Mesendoderm (in vitro differentiated cells): Measurements from ENCODE around the gene MANBA.

Source experiments
- DNase-seq: peaks from one replicate; pipeline ENCODE4 v3.0.0; 2013
- H2AK5ac ChIP-seq: 2 replicates; pipeline ENCODE4 v1.6.1; 2013; ENCODE audit warnings: low read length, inconsistent platforms
- H2BK120ac ChIP-seq: 2 replicates; pipeline ENCODE4 v1.6.1; 2013; ENCODE audit warnings: low read depth, mild to moderate bottlenecking, low read length, moderate library complexity, mixed read lengths
- H2BK15ac ChIP-seq: replicated peaks from 2 replicates; pipeline ENCODE4 v1.6.1; 2013; ENCODE audit warnings: low read depth, mild to moderate bottlenecking, moderate library complexity
- H2BK5ac ChIP-seq: 2 replicates; pipeline ENCODE4 v1.6.1; 2013; ENCODE audit warnings: low read length, inconsistent platforms
- H3K18ac ChIP-seq: 2 replicates; pipeline ENCODE4 v1.6.1; 2013; ENCODE audit warnings: mild to moderate bottlenecking, low read length, mixed read lengths
- H3K23ac ChIP-seq: one replicate; pipeline ENCODE4 v1.6.1; 2013; ENCODE audit warnings: low read length
- H3K27ac ChIP-seq: 2 replicates; pipeline ENCODE4 v1.5.1; 2013; ENCODE audit warnings: low read depth, mild to moderate bottlenecking, inconsistent platforms, low read length, moderate library complexity
- H3K27me3 ChIP-seq: 2 replicates; pipeline ENCODE4 v1.6.1; 2013; ENCODE audit warnings: low read length, control low read depth, mild to moderate bottlenecking, inconsistent platforms; ENCODE audit not compliant: insufficient read depth, poor library complexity
- H3K36me3 ChIP-seq: 2 replicates; pipeline ENCODE4 v1.6.1; 2013; ENCODE audit warnings: low read length, inconsistent platforms; ENCODE audit not compliant: control insufficient read depth, insufficient read depth
- H3K4ac ChIP-seq: one replicate; pipeline ENCODE4 v1.6.1; 2013; ENCODE audit warnings: low read depth, mild to moderate bottlenecking, low read length, moderate library complexity
- H3K4me1 ChIP-seq: 2 replicates; pipeline ENCODE4 v1.6.1; 2013; ENCODE audit warnings: low read depth, low read length, inconsistent platforms; ENCODE audit not compliant: control insufficient read depth
- H3K4me2 ChIP-seq: 2 replicates; pipeline ENCODE4 v1.6.1; 2013; ENCODE audit warnings: low read length
- H3K4me3 ChIP-seq: 2 replicates; pipeline ENCODE4 v1.5.1; 2013; ENCODE audit warnings: mild to moderate bottlenecking, low read length
- H3K56ac ChIP-seq: one replicate; pipeline ENCODE4 v1.6.1; 2013; ENCODE audit warnings: low read length
- H3K79me1 ChIP-seq: 2 replicates; pipeline ENCODE4 v1.6.1; 2013; ENCODE audit warnings: low read length, inconsistent platforms
- H3K79me2 ChIP-seq: 2 replicates; pipeline ENCODE4 v1.6.1; 2013; ENCODE audit warnings: mild to moderate bottlenecking, low read length; ENCODE audit not compliant: control insufficient read depth, insufficient read depth
- H3K9ac ChIP-seq: 2 replicates; pipeline ENCODE4 v1.6.1; 2013; ENCODE audit warnings: low read length, inconsistent platforms
- H4K5ac ChIP-seq: one replicate; pipeline ENCODE4 v1.6.1; 2013; ENCODE audit warnings: low read length
- H4K8ac ChIP-seq: one replicate; pipeline ENCODE4 v1.6.1; 2013; ENCODE audit warnings: low read depth, mild to moderate bottlenecking, control low read depth, low read length, moderate library complexity
- WGBS: extraction: QIAGEN DNeasy Blood & Tissue Kit; methylation state at CpG from one replicate; pipeline ENCODE4 v1.1.7; 2013; ENCODE audit warnings: low lambda C conversion rate, missing lambda C conversion rate; ENCODE audit not compliant: insufficient coverage; ENCODE audit errors: extremely low coverage; 5-methylcytosine and 5-hydroxymethylcytosine counted together

MANBA gene

GRCh38 chr4:102640669-102641068 lies 120.1 kb downstream of the MANBA start:
- H2BK5ac ChIP-seq, result no peak overlapping the region
- no peak overlapping the region for H3K4me3 ChIP-seq
- WGBS, result no CpG with 5 or more reads among the region's 4 CpGs

DNA sequence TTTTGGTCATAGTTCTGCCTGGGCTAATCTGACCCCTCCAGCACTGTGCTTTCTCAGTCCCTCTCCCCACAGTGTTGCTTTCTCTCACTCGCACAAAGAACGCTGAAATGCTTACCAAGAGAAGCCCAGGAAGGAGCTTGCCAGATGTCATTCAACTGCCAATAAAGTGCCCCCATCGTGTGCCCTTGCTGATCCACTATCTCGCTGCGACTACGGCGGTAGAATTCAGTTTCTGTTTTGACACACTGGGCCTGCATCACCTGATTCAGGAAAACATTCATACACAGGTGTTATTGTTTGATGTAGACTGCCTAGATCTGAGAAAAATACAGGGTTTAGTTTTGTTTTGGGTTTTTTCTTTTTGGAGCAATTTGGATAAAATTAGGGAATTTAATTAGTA lies 121.2 kb downstream of the MANBA start:
- Histone ChIP-seq H3K23ac (no peak overlapping the region), H3K4me1 (no peaks in the 10 kb centered on the region), H3K79me2 (no peaks in the 10 kb centered on the region), H3K56ac (no peak overlapping the region), H3K79me1 (no peaks in the 10 kb centered on the region), H3K18ac (no peak overlapping the region), H2BK5ac (no peak overlapping the region), H3K9ac (no peak overlapping the region), H3K4me3 (no peak overlapping the region), H2BK15ac (no peak overlapping the region), H3K27ac (no peak overlapping the region), H3K4ac (no peak overlapping the region), H2BK120ac (no peak overlapping the region), H4K5ac (no peak overlapping the region), H2AK5ac (no peak overlapping the region), H3K4me2 (no peak overlapping the region), H3K36me3 (no peaks in the 10 kb centered on the region), H4K8ac (no peak overlapping the region), H3K27me3 (no peaks in the 10 kb centered on the region)
- WGBS, result no CpG with 5 or more reads among the region's 7 CpGs
- no peak for DNase-seq

More at GRCh38 chr4:102640669-102641068, 120.1 kb downstream of the MANBA start:
- Histone ChIP-seq H3K18ac (no peak overlapping the region), H3K4me1 (no peaks in the 10 kb centered on the region), H3K79me2 (no peaks in the 10 kb centered on the region), H2BK120ac (no peak overlapping the region), H3K36me3 (no peaks in the 10 kb centered on the region), H3K23ac (no peak overlapping the region), H2AK5ac (no peak overlapping the region), H4K5ac (no peak overlapping the region), H4K8ac (no peak overlapping the region), H2BK15ac (no peak overlapping the region), H3K56ac (no peak overlapping the region), H3K27ac (no peak overlapping the region), H3K4ac (no peak overlapping the region), H3K79me1 (no peaks in the 10 kb centered on the region), H3K9ac (no peak overlapping the region), H3K4me2 (no peak overlapping the region), H3K27me3 (no peaks in the 10 kb centered on the region)
- no peak for DNase-seq

- H3K27me3 ChIP-seq, result no peaks in the 10 kb centered on the region
- no peaks in the 10 kb centered on the region for H3K36me3 ChIP-seq
- H4K8ac ChIP-seq, result no peak overlapping the region
- DNase-seq, result no peak
- no peak overlapping the region for H3K18ac ChIP-seq
- no peak overlapping the region for H3K56ac ChIP-seq
- no peaks in the 10 kb centered on the region for H3K79me2 ChIP-seq
- no peak overlapping the region for H4K5ac ChIP-seq
- H3K4me2 ChIP-seq, result no peak overlapping the region
- no peak overlapping the region for H3K23ac ChIP-seq
- no peak overlapping the region for H2BK120ac ChIP-seq
- H2BK5ac ChIP-seq, result no peak overlapping the region
- H2AK5ac ChIP-seq, result no peak overlapping the region
- no peak overlapping the region for H3K4ac ChIP-seq
- no peaks in the 10 kb centered on the region for H3K79me1 ChIP-seq
- no peak overlapping the region for H2BK15ac ChIP-seq
- no peak overlapping the region for H3K9ac ChIP-seq
- no peak overlapping the region for H3K4me3 ChIP-seq
- no peaks in the 10 kb centered on the region for H3K4me1 ChIP-seq
- no CpG with 5 or more reads among the region's 1 CpG for WGBS
- H3K27ac ChIP-seq, result no peak overlapping the region
Observed at GRCh38 chr4:102638621-102639020, 122.1 kb downstream of the MANBA start.

GRCh38 chr4:102637391-102637790 lies 123.4 kb downstream of the MANBA start:
- no peak for DNase-seq
- H3K23ac ChIP-seq, result no peak overlapping the region
- no peaks in the 10 kb centered on the region for H3K36me3 ChIP-seq
- H3K4me3 ChIP-seq, result no peak overlapping the region
- H3K27ac ChIP-seq, result no peak overlapping the region
- H3K9ac ChIP-seq, result no peak overlapping the region
- H3K27me3 ChIP-seq, result no peaks in the 10 kb centered on the region
- no peaks in the 10 kb centered on the region for H3K79me2 ChIP-seq
- H3K79me1 ChIP-seq, result no peaks in the 10 kb centered on the region
- no peak overlapping the region for H3K56ac ChIP-seq
- H4K5ac ChIP-seq, result no peak overlapping the region
- no peak overlapping the region for H3K18ac ChIP-seq
- no peak overlapping the region for H4K8ac ChIP-seq
- no CpG with 5 or more reads among the region's 3 CpGs for WGBS
- H2AK5ac ChIP-seq, result no peak overlapping the region
- H2BK120ac ChIP-seq, result no peak overlapping the region
- no peak overlapping the region for H3K4me2 ChIP-seq
- no peak overlapping the region for H3K4ac ChIP-seq
- H2BK15ac ChIP-seq, result no peak overlapping the region
- H2BK5ac ChIP-seq, result no peak overlapping the region
- no peaks in the 10 kb centered on the region for H3K4me1 ChIP-seq

DNA sequence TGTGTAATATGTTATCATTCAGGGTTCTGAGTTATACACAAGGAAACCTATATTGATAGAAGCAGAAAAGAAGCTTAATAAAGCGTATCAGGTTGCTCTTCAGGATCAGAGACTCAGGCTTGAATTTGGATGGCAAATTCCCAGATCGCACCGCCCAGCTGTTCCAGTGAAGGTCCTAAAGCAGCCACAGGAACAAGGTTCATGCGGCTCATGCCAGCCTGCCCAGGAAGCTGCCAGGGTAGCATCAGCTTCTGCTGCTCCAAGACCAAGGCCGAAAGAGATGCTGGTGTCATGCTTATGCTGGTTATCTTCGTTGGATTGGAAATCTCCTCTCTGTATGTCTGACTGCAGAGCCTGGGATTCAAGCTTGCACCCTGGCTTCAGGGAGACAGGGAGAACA lies 127.7 kb downstream of the MANBA start:
- no peak overlapping the region for H2BK5ac ChIP-seq
- H3K4ac ChIP-seq, result no peak overlapping the region
- H3K36me3 ChIP-seq, result no peaks in the 10 kb centered on the region
- no peak for DNase-seq
- H3K56ac ChIP-seq, result no peak overlapping the region
- H3K4me2 ChIP-seq, result no peak overlapping the region
- H2BK15ac ChIP-seq, result no peak overlapping the region
- no peak overlapping the region for H3K9ac ChIP-seq
- no peak overlapping the region for H3K23ac ChIP-seq
- no peak overlapping the region for H4K5ac ChIP-seq
- H3K4me3 ChIP-seq, result no peak overlapping the region
- H3K4me1 ChIP-seq, result no peaks in the 10 kb centered on the region
- H3K79me2 ChIP-seq, result no peaks in the 10 kb centered on the region
- no peak overlapping the region for H3K27ac ChIP-seq
- no peak overlapping the region for H2AK5ac ChIP-seq
- no peak overlapping the region for H2BK120ac ChIP-seq
- no peaks in the 10 kb centered on the region for H3K79me1 ChIP-seq
- WGBS, result no CpG with 5 or more reads among the region's 6 CpGs
- H4K8ac ChIP-seq, result no peak overlapping the region
- H3K18ac ChIP-seq, result no peak overlapping the region
- H3K27me3 ChIP-seq, result no peaks in the 10 kb centered on the region

- H3K18ac ChIP-seq, result no peak overlapping the region
Observed at GRCh38 chr4:102632241-102633065, 128.3 kb downstream of the MANBA start.

More at GRCh38 chr4:102632241-102633065, 128.3 kb downstream of the MANBA start:
- Histone ChIP-seq H3K4me2 (no peak overlapping the region), H3K79me1 (no peaks in the 10 kb centered on the region), H2BK5ac (no peak overlapping the region), H3K4me3 (no peak overlapping the region), H3K9ac (no peak overlapping the region), H3K36me3 (no peaks in the 10 kb centered on the region), H3K27ac (no peak overlapping the region), H2AK5ac (no peak overlapping the region), H3K4ac (no peak overlapping the region), H3K27me3 (no peaks in the 10 kb centered on the region), H4K5ac (no peak overlapping the region), H3K79me2 (no peaks in the 10 kb centered on the region), H3K4me1 (no peaks in the 10 kb centered on the region), H2BK15ac (no peak overlapping the region), H3K23ac (no peak overlapping the region), H4K8ac (no peak overlapping the region), H2BK120ac (no peak overlapping the region), H3K56ac (no peak overlapping the region)
- no peak for DNase-seq
- no CpG with 5 or more reads among the region's 6 CpGs for WGBS
